ENCODE data around the gene RTN4RL1. TPM values are rescaled to one million over a fixed set of nuclear protein-coding genes. Genes with fewer than 3 reads are reported as not detected.

The RTN4RL1 gene, protein sequence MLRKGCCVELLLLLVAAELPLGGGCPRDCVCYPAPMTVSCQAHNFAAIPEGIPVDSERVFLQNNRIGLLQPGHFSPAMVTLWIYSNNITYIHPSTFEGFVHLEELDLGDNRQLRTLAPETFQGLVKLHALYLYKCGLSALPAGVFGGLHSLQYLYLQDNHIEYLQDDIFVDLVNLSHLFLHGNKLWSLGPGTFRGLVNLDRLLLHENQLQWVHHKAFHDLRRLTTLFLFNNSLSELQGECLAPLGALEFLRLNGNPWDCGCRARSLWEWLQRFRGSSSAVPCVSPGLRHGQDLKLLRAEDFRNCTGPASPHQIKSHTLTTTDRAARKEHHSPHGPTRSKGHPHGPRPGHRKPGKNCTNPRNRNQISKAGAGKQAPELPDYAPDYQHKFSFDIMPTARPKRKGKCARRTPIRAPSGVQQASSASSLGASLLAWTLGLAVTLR
- 1 to 10 TPM; 5.4 to 8.0 TPM for total RNA-seq

DNA sequence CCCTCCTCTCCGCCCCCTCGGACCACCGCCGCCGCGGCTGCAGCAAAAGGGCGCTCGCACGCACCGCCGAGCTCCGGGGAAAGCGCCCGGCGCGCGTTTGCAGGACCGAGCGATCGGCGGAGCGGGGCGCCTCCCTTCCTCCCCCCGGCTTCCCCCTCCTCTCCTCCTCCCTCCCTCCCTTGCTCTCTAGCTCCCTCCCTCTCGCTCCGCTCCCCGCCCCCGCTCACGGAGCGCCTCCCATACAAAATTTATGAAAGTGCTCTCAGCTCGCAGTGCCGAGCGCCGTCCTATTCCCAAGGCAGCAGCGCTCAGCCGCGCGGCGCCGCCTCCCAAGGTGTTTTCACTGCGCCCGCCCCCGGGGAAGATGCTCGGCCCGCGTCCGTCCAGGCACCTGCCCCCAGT, at the start of gene RTN4RL1:
Gene RTN4RL1 (minus strand): TSS at position 115 of the 402 bp plus-strand sequence. CDS start 469 bp downstream, outside the sequence.
- DNase-seq (ENCODE audit: low spot score) (no peak), ATAC-seq (ENCODE audit: insufficient number of reproducible peaks, low FRiP score, low read depth) (no peak)
- Histone ChIP-seq H3K27ac (no peak within 1 kb of the TSS), H3K9me3 (no peaks in the 10 kb centered on the region), H3K27me3 (replicated peaks; ENCODE audit: insufficient read depth) (no peaks in the 10 kb centered on the region), H3K36me3 (no peaks in the 10 kb centered on the region), H3K4me1 (ENCODE audit: control insufficient read depth in 1 of 2, low read depth in 2 of 2) (peaks cover 3 to 46% of the 10 kb centered on the region in 2 donors), H3K4me3 (peak within 1 kb of the TSS; percentile 77)
- TF ChIP-seq, protein P1, sequence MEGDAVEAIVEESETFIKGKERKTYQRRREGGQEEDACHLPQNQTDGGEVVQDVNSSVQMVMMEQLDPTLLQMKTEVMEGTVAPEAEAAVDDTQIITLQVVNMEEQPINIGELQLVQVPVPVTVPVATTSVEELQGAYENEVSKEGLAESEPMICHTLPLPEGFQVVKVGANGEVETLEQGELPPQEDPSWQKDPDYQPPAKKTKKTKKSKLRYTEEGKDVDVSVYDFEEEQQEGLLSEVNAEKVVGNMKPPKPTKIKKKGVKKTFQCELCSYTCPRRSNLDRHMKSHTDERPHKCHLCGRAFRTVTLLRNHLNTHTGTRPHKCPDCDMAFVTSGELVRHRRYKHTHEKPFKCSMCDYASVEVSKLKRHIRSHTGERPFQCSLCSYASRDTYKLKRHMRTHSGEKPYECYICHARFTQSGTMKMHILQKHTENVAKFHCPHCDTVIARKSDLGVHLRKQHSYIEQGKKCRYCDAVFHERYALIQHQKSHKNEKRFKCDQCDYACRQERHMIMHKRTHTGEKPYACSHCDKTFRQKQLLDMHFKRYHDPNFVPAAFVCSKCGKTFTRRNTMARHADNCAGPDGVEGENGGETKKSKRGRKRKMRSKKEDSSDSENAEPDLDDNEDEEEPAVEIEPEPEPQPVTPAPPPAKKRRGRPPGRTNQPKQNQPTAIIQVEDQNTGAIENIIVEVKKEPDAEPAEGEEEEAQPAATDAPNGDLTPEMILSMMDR (IDR thresholded peaks at IDR 0.05), result no peak

DNA sequence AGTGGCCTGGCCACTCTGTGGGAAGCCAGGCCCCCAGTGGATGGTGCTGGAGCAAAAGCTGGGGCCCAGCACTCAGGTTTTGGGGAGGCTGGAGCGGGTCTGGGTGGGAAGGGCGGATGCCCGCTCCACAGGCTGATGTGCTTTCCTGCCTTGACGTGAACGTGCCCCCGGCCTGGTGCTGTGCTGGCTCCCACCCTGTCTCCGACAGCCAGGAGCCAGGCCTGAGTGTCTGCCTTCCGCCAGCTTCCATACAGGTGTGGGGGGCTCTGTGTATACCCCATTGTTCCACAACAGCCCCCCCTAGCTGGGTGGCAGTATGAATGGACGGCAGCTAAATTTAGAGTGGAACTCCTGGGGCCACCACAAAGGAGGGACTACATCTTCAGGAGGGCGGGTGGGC, 49.8 kb upstream of the RTN4RL1 start:
- no peak for ATAC-seq (ENCODE audit: insufficient number of reproducible peaks, low FRiP score, low read depth)
- no peaks in the 10 kb centered on the region for H3K4me1 ChIP-seq (ENCODE audit: control insufficient read depth in 1 of 2, low read depth in 2 of 2)

DNA sequence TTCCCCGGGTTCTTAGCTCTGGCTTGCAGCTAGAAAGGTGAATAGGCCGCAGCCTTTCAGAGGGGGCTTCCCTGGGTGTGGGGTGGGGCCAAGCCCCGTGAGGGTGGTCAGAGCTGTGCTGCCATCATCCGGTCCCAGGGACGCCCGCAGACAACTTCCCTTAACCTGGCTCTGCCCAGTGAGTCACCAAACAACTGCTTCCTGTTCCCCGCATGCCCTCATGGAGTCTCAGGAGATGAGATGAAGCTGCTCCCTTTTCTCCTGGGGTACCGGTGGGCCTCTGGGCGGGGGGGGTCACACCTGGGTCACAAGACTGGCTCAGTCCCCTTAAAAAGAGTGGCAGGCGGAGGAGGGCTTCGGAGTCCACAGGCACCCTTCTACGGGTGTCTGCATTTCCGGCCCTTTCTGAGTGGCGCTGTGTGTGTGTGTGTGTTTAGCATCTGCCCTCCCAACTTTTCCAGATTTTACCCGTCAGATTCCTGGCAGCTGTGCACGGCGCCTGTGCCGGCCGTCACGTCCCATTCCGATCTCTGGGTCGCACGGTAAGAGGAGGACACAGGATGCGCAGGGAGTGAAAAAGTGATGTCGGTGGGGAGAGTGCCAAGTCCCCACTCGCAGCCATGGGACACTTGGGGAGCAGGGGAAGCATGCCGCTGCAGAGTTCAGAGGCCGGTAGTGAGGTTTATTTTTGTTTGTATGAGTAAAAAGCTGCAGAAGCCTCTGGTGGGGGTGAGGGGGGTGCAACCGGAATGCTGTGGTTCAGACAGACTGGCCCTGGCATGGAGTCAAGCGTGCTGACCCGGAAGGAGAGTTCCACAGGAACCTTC, 46.5 kb upstream of the RTN4RL1 start:
- Histone ChIP-seq H3K9me3 (no peaks in the 10 kb centered on the region), H3K27ac (peak overlapping the region in 1 of 2 donors; percentile 10), H3K27me3 (replicated peaks; ENCODE audit: insufficient read depth) (no peaks in the 10 kb centered on the region), H3K4me1 (ENCODE audit: control insufficient read depth in 1 of 2, low read depth in 2 of 2) (peaks cover 0 to 19% of the 10 kb centered on the region in 2 donors), H3K36me3 (peaks cover 18% of the 10 kb centered on the region), H3K4me3 (no peak overlapping the region)
- DNase-seq (ENCODE audit: low spot score) (no peak), ATAC-seq (ENCODE audit: insufficient number of reproducible peaks, low FRiP score, low read depth) (no peak)
- TF ChIP-seq, protein P1 (IDR thresholded peaks at IDR 0.05), result no peak

More for the DNA sequence above, 49.8 kb upstream of the RTN4RL1 start:
- Histone ChIP-seq H3K36me3 (peaks cover 32% of the 10 kb centered on the region), H3K9me3 (no peaks in the 10 kb centered on the region), H3K4me3 (no peak overlapping the region), H3K27me3 (replicated peaks; ENCODE audit: insufficient read depth) (no peaks in the 10 kb centered on the region), H3K27ac (no peak overlapping the region)
- no peak for DNase-seq (ENCODE audit: low spot score)
- TF ChIP-seq, protein P1 (IDR thresholded peaks at IDR 0.05), result no peak

DNA sequence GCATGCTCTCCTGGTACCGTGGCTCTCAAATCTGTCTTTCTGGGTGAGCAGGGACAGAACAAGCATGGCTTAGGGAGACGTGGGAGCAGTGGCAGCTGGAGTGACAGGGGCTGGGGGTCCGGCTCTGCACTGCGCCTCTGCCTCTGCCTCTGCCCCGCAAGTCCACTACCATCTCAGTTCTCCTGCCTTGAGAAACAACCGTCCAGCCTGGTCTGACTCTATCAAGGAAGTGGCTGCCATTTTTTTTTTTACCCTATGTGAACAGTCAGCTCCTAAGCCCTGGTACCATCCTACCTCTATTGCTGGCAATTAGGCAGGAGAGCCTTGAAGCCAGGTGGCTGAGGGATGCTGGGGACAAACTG, 45.9 kb upstream of the RTN4RL1 start:
- Histone ChIP-seq H3K27ac (peak overlapping the region in 1 of 2 donors; percentile 10), H3K4me3 (no peak overlapping the region), H3K9me3 (no peaks in the 10 kb centered on the region), H3K4me1 (ENCODE audit: control insufficient read depth in 1 of 2, low read depth in 2 of 2) (peaks cover 0 to 26% of the 10 kb centered on the region in 2 donors), H3K27me3 (replicated peaks; ENCODE audit: insufficient read depth) (no peaks in the 10 kb centered on the region), H3K36me3 (peaks cover 11% of the 10 kb centered on the region)
- TF ChIP-seq, protein P1 (IDR thresholded peaks at IDR 0.05), result no peak
- DNase-seq (ENCODE audit: low spot score) (no peak), ATAC-seq (ENCODE audit: insufficient number of reproducible peaks, low FRiP score, low read depth) (no peak)
